ENCODE measurements around the gene EIPR1. TPM values are rescaled to one million over a fixed set of nuclear protein-coding genes. Genes with fewer than 3 reads are reported as not detected.

EIPR1 gene
- total and polyA plus RNA-seq, 2 donors (not counting 3 experiments of a cell fraction or from before 2014, with no cell fraction given) = 30.8 to 57.3 TPM

- CTCF ChIA-PET = no interaction called here
- H3K36me3 ChIP-seq (ENCODE audit: control insufficient read depth in 2 of 2, extremely low read depth in 1 of 2, insufficient read depth in 2 of 2, low read length in 2 of 2) = no peaks in the 10 kb centered on the region
- no peaks in the 10 kb centered on the region for H4K20me1 ChIP-seq (replicated peaks; ENCODE audit: control insufficient read depth, extremely low read depth, insufficient read depth, low read length)
- H2AFZ ChIP-seq (ENCODE audit: low read depth, low read length) = no peak overlapping the region
- intact Hi-C loops (cut with micrococcal nuclease) = no loop called here
- H3K27ac ChIP-seq (ENCODE audit: insufficient read depth, low read depth, low read length) = no peak overlapping the region
- H3K4me1 ChIP-seq (ENCODE audit: control insufficient read depth, extremely low read depth, insufficient read depth, low read length) = no peaks in the 10 kb centered on the region
- no peaks in the 10 kb centered on the region for H3K9me3 ChIP-seq (replicated peaks; ENCODE audit: control insufficient read depth, insufficient read depth, low read length)
- POLR2A ChIA-PET = no interaction called here
- TF ChIP-seq EZH2 (IDR thresholded peaks at IDR 0.05; ENCODE audit: borderline replicate concordance, low read depth, low read length, severe bottlenecking) (no peak), FOS (IDR thresholded peaks at IDR 0.05; ENCODE audit: borderline replicate concordance, insufficient read depth, low read length) (no peak), POLR2A (IDR thresholded peaks at IDR 0.05; ENCODE audit: low read depth, low read length) (no peak), MYC (IDR thresholded peaks at IDR 0.05; ENCODE audit: low read depth, low read length) (no peak), JUN (IDR thresholded peaks at IDR 0.05; ENCODE audit: borderline replicate concordance, insufficient read depth, insufficient read length, low read depth) (no peak), MAX (IDR thresholded peaks at IDR 0.05; ENCODE audit: insufficient read depth, insufficient read length) (no peak), GATA2 (IDR thresholded peaks at IDR 0.05; ENCODE audit: insufficient read depth, insufficient read length, low read depth, low read length) (no peak), POLR2AphosphoS5 (IDR thresholded peaks at IDR 0.05; ENCODE audit: insufficient read depth, low read depth, low read length) (no peak)
- TF ChIP-seq, protein P1, sequence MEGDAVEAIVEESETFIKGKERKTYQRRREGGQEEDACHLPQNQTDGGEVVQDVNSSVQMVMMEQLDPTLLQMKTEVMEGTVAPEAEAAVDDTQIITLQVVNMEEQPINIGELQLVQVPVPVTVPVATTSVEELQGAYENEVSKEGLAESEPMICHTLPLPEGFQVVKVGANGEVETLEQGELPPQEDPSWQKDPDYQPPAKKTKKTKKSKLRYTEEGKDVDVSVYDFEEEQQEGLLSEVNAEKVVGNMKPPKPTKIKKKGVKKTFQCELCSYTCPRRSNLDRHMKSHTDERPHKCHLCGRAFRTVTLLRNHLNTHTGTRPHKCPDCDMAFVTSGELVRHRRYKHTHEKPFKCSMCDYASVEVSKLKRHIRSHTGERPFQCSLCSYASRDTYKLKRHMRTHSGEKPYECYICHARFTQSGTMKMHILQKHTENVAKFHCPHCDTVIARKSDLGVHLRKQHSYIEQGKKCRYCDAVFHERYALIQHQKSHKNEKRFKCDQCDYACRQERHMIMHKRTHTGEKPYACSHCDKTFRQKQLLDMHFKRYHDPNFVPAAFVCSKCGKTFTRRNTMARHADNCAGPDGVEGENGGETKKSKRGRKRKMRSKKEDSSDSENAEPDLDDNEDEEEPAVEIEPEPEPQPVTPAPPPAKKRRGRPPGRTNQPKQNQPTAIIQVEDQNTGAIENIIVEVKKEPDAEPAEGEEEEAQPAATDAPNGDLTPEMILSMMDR (IDR thresholded peaks at IDR 0.05; ENCODE audit: extremely low read depth in 1 of 2, insufficient read depth in 1 of 2, low read depth in 1 of 2, low read length in 2 of 2) = no peak
- no peak overlapping the region for H3K4me2 ChIP-seq (ENCODE audit: insufficient read depth, low read length)
- FAIRE-seq = no peak
- no peak overlapping the region for H3K4me3 ChIP-seq (replicated peaks in 1 of 3; ENCODE audit: insufficient read depth in 1 of 3, low read depth in 1 of 3, low read length in 3 of 3)
- no TSS peak for BruUV-seq (replicated peaks)
- no peak for DNase-seq (ENCODE audit: low read depth, low spot score)
- no peaks in the 10 kb centered on the region for H3K9me1 ChIP-seq (replicated peaks; ENCODE audit: control insufficient read depth, extremely low read depth, insufficient read depth, low read length)
- H3K79me2 ChIP-seq (ENCODE audit: control insufficient read depth, insufficient read depth, low read length) = no peaks in the 10 kb centered on the region
- dilution Hi-C loops (cut with MboI; ENCODE audit: extremely low pct_ligation_motif_present, low sequenced_read_pairs) = no loop called here
- H3K9ac ChIP-seq (replicated peaks; ENCODE audit: extremely low read depth, insufficient read depth, low read length) = no peak overlapping the region
- H3K27me3 ChIP-seq (ENCODE audit: control insufficient read depth in 2 of 2, insufficient read depth in 2 of 2, low read length in 2 of 2) = no peaks in the 10 kb centered on the region
Measured at GRCh38 chr2:3184167-3184566, 193.5 kb downstream of the EIPR1 start.
